Stimulated activated naive B cell treated with anti-CD40 and anti-IgM and Interleukin-4, amounts not matched to agents 10 μg/mL and 1 μg/mL and 100 μg/mL, for 72 hours (primary cell): ENCODE results near the gene PNPLA8.

Experiments
- ATAC-seq, 2 donors: fragments of 150-1000 bp; cut with Tn5 transposase; replicated peaks; 2 replicates each; pipeline ENCODE4 v1.10.0; 2021; ENCODE audit warnings: moderate library complexity in 1 of 2
- DNase-seq: peaks from one replicate; pipeline ENCODE4 v3.0.0; 2021
- H3K27ac Mint-ChIP-seq: one replicate; pipeline ENCODE4 v1.8.0; 2022; ENCODE audit warnings: mild to moderate bottlenecking, mixed read lengths
- H3K27me3 Mint-ChIP-seq, 2 donors: one replicate each; pipeline ENCODE4 v1.8.0; 2022; ENCODE audit warnings: mixed read lengths in 2 of 2
- H3K36me3 Mint-ChIP-seq, 2 donors: one replicate each; pipeline ENCODE4 v1.8.0; 2022; ENCODE audit warnings: mixed read lengths in 2 of 2, mild to moderate bottlenecking in 1 of 2
- H3K4me1 Mint-ChIP-seq, 2 donors: one replicate each; pipeline ENCODE4 v1.8.0; 2022; ENCODE audit warnings: mixed read lengths in 2 of 2, mild to moderate bottlenecking in 1 of 2
- H3K4me3 Mint-ChIP-seq, 2 donors: one replicate each; pipeline ENCODE4 v1.8.0; 2022; ENCODE audit warnings: mild to moderate bottlenecking in 2 of 2, mixed read lengths in 2 of 2, moderate library complexity in 1 of 2
- H3K9me3 Mint-ChIP-seq, 2 donors: one replicate each; pipeline ENCODE4 v1.8.0; 2022; ENCODE audit warnings: mixed read lengths in 2 of 2, mild to moderate bottlenecking in 1 of 2

PNPLA8 gene

DNA sequence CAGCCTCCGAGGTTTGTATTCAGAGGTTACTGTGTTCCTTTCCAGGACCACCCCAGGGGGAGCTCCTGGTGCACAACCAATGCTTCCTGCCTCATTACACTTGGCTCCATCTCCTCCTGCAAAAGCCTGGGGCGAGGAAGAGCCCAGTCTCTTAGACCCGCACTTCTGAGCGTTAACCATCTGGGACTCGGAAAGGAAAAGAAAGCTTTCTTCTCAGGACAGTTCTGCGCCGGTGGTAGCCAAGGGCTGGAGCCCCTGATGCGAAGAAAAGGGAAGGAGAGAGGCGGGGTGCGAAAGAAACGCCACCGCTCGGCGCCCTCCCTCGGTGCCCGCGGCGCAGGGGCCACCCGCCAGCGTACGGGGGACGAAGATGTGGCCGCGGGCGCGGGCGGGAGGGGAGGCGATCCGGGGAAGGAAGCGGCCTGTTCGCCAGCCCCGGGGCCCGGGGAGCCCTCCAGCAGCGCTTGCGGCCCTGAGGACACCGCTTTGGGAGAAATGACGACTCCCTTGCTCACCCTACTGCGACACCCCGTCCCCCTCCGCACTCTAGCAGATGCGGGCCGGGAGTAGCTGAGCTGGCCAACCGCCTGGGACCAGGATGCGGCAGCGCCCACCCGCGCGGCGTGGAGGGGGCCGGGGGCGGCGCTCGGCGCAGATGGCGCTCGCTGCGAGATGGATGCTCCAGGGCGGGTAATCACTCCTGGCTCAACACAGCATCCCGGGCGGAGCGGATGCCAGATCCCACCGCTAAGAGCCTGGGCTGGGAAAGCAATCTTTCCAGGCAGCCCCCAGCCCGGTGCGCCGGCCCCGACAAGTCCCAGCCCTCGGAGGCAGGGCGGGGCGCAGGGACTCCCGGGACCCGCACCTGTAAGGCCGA, 71.0 kb downstream of the PNPLA8 start:
- Mint-ChIP-seq H3K36me3 (no peaks in the 10 kb centered on the region), H3K4me3 (peak overlapping the region; percentile 79 to 83), H3K27me3 (peaks cover 38 to 49% of the 10 kb centered on the region in 2 donors), H3K4me1 (peaks cover 6 to 32% of the 10 kb centered on the region in 2 donors), H3K27ac (peak overlapping the region; percentile 10), H3K9me3 (no peaks in the 10 kb centered on the region)
- peak; percentile 26 to 27 for ATAC-seq
- DNase-seq, result no peak

DNA sequence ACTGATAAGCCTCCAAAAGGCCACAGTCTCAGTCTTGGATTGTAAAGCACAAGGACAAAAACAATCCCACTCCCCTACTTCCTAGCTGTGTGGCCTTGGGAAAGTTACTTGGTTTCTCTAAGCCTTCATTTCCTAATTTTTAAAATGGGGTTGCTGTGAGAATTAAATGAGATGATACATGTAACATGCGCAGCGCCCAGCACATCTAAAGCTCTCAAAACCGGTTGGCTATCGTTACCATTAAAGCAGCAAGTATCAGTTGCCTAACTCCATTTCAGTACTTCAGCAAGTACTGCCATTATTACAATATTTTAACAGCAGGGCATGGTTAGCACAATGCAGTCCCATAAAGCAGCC, 71.6 kb downstream of the PNPLA8 start:
- H3K27me3 Mint-ChIP-seq, result peaks cover 36 to 44% of the 10 kb centered on the region in 2 donors
- peaks cover 6 to 32% of the 10 kb centered on the region in 2 donors for H3K4me1 Mint-ChIP-seq
- no peaks in the 10 kb centered on the region for H3K36me3 Mint-ChIP-seq

DNA sequence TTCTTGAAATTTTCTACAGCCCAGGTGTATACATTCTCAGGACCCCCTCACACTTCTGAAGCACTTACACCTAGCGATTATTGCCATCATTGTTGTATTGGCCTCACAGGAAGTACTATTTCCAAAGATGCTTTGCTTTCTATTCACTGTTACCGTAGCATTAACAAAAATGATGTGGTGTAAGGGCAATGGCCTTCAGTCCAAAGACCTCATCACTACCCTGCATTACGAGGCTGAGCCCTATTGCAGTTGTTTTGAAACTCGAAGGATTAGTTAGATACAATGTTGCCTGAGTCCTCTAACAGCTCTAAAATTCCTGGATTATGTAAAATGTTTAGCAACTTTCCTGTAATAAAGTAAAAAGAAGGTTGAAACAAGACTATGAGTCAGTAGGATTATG, 72.6 kb downstream of the PNPLA8 start:
- no peak for DNase-seq
- peaks cover 6 to 32% of the 10 kb centered on the region in 2 donors for H3K4me1 Mint-ChIP-seq
- H3K4me3 Mint-ChIP-seq, result no peak overlapping the region
- no peaks in the 10 kb centered on the region for H3K9me3 Mint-ChIP-seq
- H3K27ac Mint-ChIP-seq, result no peak overlapping the region
- H3K27me3 Mint-ChIP-seq, result peaks cover 28 to 37% of the 10 kb centered on the region in 2 donors
- H3K36me3 Mint-ChIP-seq, result no peaks in the 10 kb centered on the region
- ATAC-seq, result no peak

More for the DNA sequence above, 71.6 kb downstream of the PNPLA8 start:
- Mint-ChIP-seq H3K4me3 (peak overlapping the region; percentile 79 to 83), H3K27ac (no peak overlapping the region), H3K9me3 (no peaks in the 10 kb centered on the region)
- ATAC-seq (no peak), DNase-seq (no peak)

DNA sequence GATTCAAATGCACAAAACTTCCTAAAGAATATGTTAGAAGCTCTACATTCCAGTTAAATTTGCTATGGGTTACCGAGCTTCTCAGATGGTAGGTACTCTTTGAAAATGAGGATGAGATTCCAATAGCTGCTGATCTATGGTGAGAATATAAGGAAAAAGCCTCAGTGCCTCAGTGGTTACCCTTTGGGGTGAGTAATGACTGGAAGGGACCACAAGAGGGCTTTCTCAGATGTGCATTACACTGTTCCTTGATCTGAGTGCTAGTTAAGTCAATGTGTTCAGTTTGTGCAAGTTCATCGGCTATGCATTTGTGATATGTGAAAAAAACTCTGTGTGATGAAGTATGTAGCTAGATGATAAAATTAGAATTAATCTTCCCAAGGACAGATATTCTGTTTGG, 73.2 kb downstream of the PNPLA8 start:
- Mint-ChIP-seq H3K4me3 (no peak overlapping the region), H3K9me3 (no peaks in the 10 kb centered on the region), H3K27me3 (peaks cover 26 to 34% of the 10 kb centered on the region in 2 donors), H3K36me3 (no peaks in the 10 kb centered on the region), H3K27ac (no peak overlapping the region), H3K4me1 (peaks cover 6 to 30% of the 10 kb centered on the region in 2 donors)
- DNase-seq (no peak), ATAC-seq (peak; percentile 62 to 66)

DNA sequence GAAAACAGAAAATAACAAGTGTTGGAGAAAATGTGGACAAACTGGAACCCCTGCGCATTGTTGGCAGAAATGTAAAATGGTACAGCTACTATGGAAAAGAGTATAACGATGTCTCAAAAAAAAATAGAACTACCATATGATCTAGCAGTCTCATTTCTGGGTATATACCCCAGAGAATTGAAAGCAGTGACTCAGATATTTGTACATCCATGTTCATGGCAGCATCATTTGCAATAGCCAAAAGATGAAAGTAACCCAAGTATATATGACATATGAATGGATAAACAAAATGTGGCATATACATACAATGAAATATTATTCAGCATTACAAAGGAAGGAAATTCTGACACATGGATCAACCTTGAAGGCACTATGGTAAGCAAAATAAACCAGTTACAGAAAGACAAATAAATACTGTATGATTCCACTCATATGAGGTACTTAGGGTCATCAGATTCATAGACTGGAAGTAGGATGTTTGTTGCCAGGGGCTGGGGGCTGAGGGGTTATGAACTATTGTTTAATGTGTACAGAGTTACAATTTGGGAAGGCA, 74.6 kb downstream of the PNPLA8 start:
- Mint-ChIP-seq H3K4me3 (no peak overlapping the region), H3K36me3 (no peaks in the 10 kb centered on the region), H3K27me3 (peaks cover 23 to 24% of the 10 kb centered on the region in 2 donors), H3K4me1 (peaks cover 2 to 20% of the 10 kb centered on the region in 2 donors), H3K27ac (no peak overlapping the region), H3K9me3 (no peaks in the 10 kb centered on the region)
- DNase-seq, result no peak
- no peak for ATAC-seq

DNA sequence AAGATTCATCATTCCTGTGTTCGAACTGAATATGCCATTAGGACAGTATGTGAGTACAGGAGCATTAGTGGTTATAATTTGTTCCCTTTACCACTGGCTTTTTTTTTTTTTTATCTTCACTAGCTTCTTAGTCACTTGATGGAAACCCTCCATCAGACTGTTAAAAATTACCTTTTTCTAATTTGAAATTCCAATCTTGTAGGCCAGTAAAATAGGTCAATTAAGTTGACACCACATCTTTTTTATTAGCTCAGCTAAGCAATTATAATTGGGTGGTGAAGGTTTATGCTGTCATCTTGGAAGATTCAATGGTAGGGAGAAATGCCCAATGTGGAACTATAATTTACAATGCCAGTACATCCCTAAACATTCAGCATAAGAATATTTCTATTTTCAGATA, 75.8 kb downstream of the PNPLA8 start:
- Mint-ChIP-seq H3K27me3 (peaks cover 24 to 29% of the 10 kb centered on the region in 2 donors), H3K27ac (no peak overlapping the region), H3K4me1 (peaks cover 2 to 13% of the 10 kb centered on the region in 2 donors), H3K36me3 (no peaks in the 10 kb centered on the region), H3K9me3 (no peaks in the 10 kb centered on the region), H3K4me3 (no peak overlapping the region)
- DNase-seq (no peak), ATAC-seq (no peak)

DNA sequence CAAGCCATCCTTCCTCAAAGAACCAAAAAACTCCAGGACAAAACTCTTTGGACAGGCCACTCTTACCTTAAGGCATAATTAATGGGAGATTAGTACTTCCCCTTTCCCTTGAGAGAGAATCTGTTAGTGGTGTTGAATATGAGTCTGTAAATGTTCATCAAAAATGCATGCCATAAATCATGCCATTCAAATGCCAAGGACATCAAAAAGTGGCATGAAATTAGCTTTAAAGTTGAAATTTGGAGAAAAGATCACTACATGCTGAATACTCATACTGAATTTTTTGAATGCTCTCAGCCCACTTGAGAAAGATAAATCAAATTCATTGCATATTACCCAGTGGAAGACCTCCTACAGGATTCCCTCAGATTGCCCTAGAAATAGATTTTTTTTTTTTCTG, 76.4 kb downstream of the PNPLA8 start:
- DNase-seq, result no peak
- no peak for ATAC-seq
- no peaks in the 10 kb centered on the region for H3K36me3 Mint-ChIP-seq
- H3K27ac Mint-ChIP-seq, result no peak overlapping the region
- H3K9me3 Mint-ChIP-seq, result no peaks in the 10 kb centered on the region
- peaks cover under 1 to 9% of the 10 kb centered on the region in 2 donors for H3K4me1 Mint-ChIP-seq
- H3K4me3 Mint-ChIP-seq, result no peak overlapping the region
- H3K27me3 Mint-ChIP-seq, result peaks cover 20 to 25% of the 10 kb centered on the region in 2 donors

DNA sequence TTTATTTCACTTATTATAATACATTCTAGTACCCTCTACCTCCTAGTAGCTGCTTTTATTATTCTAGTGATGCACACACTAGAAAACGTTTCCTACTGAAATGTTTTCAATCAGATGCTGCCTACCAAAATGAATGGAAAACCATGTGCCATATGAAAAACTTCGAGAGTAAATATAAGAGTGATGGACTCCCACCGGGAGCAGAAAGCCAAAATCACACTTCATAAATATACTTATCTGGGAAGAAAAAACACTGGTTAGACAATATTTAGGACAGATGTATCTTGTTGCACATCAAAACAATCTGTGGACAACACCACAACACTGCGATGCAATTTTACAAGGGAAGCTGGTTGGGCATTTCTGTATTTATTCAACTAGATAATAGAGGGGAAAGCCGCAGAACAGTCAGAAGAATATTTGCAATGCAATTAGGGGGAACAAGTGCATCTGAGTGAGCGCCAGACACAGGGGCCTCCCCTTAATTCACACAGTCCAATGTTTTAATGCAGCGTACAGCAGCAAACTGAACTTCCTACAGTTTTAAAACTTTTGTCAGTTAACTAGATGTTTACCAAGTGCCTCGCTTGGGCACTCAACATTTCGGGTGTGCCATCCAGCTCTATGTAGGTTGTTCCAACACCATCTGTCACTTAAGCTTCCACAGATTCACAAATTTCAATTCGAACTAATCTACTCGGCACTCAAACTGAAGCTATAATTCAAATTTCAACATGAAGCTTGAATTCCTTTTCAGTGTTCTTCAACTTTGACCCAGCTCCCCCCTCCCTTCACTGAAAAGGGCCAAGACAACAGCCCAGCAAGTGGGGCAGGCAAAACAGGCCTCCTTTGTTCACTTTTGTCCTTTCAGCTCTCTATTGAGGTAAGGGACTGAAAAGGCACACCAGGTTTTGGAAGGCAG, 77.1 kb downstream of the PNPLA8 start:
- Mint-ChIP-seq H3K4me3 (no peak overlapping the region), H3K36me3 (no peaks in the 10 kb centered on the region), H3K4me1 (peaks cover 0 to 8% of the 10 kb centered on the region in 2 donors), H3K9me3 (no peaks in the 10 kb centered on the region), H3K27me3 (peaks cover 18 to 19% of the 10 kb centered on the region in 2 donors), H3K27ac (no peak overlapping the region)
- no peak for DNase-seq
- peak in 1 of 2 donors; percentile 47 for ATAC-seq

DNA sequence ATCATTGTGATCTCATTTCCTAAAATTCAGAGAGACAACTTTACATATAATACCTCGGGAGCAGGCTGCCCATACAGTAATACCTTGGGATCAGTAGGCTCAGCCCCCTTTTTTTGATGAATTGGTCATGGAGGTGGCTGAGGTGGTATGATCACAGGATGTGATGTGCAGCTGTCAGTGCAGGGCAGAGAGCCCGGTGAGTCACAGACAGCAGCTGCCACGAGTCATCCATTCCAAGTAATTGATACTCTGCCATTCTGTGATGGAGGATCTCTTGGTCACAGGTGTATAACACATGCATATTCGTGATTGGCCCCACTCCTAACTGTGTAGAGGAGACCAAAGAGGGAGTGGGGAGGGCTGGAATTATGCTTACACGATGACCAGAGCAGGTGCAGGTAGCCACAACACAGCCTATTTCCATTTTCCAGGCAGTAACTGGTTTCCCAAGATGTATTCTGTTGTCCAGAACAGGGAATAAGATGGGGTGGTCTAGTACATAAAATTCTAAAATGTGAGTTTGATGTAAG, 83.8 kb downstream of the PNPLA8 start:
- Mint-ChIP-seq H3K4me3 (no peak overlapping the region), H3K4me1 (peaks cover 4 to 6% of the 10 kb centered on the region in 2 donors), H3K36me3 (no peaks in the 10 kb centered on the region), H3K27ac (no peak overlapping the region), H3K9me3 (no peaks in the 10 kb centered on the region), H3K27me3 (peaks cover 9 to 21% of the 10 kb centered on the region in 2 donors)
- peak; percentile 88 to 94 for ATAC-seq
- peak; percentile 3 for DNase-seq

DNA sequence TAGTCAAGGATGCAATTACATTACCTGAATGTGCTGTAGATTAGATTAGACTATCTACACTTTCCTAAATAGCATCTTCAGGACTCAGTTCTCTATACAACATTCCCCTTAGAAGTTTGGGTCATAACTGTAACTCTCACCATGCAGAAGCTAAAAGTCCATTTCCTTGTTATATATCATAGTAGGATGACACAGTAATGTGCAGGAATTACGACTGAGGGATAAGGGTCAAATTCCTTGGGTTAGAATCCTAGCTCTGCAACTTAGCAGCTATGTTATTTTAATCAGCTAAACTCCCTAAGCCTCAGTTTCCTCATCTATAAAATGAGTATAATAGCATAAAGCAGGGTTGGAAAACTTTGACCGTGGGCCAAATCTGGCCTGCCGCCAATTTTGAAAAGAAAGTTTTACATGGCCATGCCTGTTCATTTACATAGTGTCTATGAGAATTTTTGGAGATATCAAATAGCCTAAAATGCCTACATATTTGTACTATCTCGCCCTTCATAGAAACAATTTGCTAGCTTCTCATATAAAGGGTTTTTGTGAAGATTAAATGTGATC, 84.5 kb downstream of the PNPLA8 start:
- no peaks in the 10 kb centered on the region for H3K36me3 Mint-ChIP-seq
- H3K9me3 Mint-ChIP-seq, result no peaks in the 10 kb centered on the region
- H3K27me3 Mint-ChIP-seq, result peaks cover 13 to 15% of the 10 kb centered on the region in 2 donors
- no peak overlapping the region for H3K27ac Mint-ChIP-seq
- no peak overlapping the region for H3K4me3 Mint-ChIP-seq
- peaks cover 4 to 6% of the 10 kb centered on the region in 2 donors for H3K4me1 Mint-ChIP-seq
- no peak for ATAC-seq
- DNase-seq, result no peak

DNA sequence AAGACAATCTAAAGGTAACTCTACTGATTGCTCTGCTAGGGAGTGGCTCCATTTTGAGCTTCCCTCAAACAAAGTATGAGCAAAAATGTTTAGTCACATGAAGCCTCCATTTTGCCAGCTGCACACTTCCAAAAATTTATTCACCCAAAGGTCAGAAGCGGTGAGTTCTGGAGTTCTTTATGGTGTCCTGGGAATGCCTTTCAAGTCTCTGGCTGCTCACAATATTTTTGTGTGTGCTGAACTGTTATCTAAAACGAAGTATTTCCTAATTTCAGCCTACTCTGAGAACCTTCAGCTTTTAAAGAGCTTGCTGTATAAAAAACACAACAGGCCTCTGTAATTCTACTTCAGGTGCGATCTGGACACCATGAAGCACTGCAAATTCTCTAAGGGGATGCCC, 85.3 kb downstream of the PNPLA8 start:
- Mint-ChIP-seq H3K4me1 (peaks cover 4 to 6% of the 10 kb centered on the region in 2 donors), H3K9me3 (peaks cover 0 to under 1% of the 10 kb centered on the region in 2 donors), H3K27me3 (peaks cover 11 to 14% of the 10 kb centered on the region in 2 donors), H3K4me3 (no peak overlapping the region), H3K36me3 (no peaks in the 10 kb centered on the region), H3K27ac (no peak overlapping the region)
- ATAC-seq (no peak), DNase-seq (no peak)

DNA sequence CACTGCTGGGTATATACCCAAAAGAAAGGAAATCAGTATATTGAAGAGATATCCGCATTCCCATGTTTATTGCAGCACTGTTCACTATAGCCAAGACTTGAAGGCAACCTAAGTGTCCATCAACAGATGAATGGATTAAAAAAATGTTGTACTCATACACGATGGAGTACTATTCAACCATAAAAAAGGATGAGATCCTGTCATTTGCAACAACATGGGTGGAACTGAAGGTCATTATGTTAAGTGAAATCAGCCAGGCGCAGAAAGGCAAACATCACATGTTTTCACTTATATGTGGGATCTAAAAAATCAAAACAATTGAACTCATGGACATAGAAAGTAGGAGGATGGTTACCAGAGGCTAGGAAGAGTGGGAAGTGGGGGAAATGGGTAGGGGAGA, 89.0 kb downstream of the PNPLA8 start:
- Mint-ChIP-seq H3K27ac (no peak overlapping the region), H3K4me1 (peaks cover under 1% of the 10 kb centered on the region in 2 donors), H3K4me3 (no peak overlapping the region), H3K36me3 (peaks cover 0 to 5% of the 10 kb centered on the region in 2 donors), H3K27me3 (peaks cover 37 to 40% of the 10 kb centered on the region in 2 donors), H3K9me3 (peaks cover 3 to 6% of the 10 kb centered on the region in 2 donors)
- ATAC-seq (no peak), DNase-seq (no peak)

DNA sequence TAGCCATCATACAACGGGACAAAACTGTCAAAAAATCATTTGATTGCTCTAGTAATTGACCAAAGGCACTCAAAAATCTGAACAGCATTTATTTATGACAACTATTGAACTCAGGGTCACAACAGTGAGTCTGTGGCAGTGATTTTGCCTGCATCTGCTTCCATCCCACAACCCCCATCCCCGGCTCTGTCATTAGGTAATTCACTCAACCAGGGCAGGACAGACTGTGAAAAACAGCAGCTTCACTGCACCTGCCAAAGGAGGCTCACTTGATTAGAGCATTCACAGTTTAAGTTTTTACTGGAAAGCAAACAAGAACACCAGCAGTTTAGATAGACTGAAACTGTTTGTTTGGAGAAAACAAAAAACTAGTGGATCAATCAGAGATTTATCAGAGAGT, 91.9 kb downstream of the PNPLA8 start:
- Mint-ChIP-seq H3K4me1 (peaks cover 0 to 4% of the 10 kb centered on the region in 2 donors), H3K36me3 (peaks cover 0 to 5% of the 10 kb centered on the region in 2 donors), H3K4me3 (no peak overlapping the region), H3K27ac (no peak overlapping the region), H3K9me3 (peaks cover 3 to 6% of the 10 kb centered on the region in 2 donors), H3K27me3 (peaks cover 50 to 51% of the 10 kb centered on the region in 2 donors)
- ATAC-seq, result no peak
- no peak for DNase-seq
